Dendritic cell treated with granulocyte-macrophage colony-stimulating factor and Interleukin-4, amounts not matched to agents 40 ng/mL and 50 ng/mL, for 4 days (primary cell): ENCODE measurements around the gene TSNAXIP1.

Experiments
- H3K27ac Mint-ChIP-seq: one replicate; pipeline ENCODE4 v1.8.0; 2022; ENCODE audit warnings: mild to moderate bottlenecking, mixed read lengths
- H3K27me3 Mint-ChIP-seq: one replicate; pipeline ENCODE4 v1.8.0; 2022; ENCODE audit warnings: mild to moderate bottlenecking, mixed read lengths
- H3K36me3 Mint-ChIP-seq: one replicate; pipeline ENCODE4 v1.8.0; 2022; ENCODE audit warnings: low read depth, mixed read lengths
- H3K4me1 Mint-ChIP-seq: one replicate; pipeline ENCODE4 v1.8.0; 2022; ENCODE audit warnings: low read depth, mixed read lengths
- H3K4me3 Mint-ChIP-seq: one replicate; pipeline ENCODE4 v1.8.0; 2022; ENCODE audit warnings: mild to moderate bottlenecking, moderate library complexity, mixed read lengths
- H3K9me3 Mint-ChIP-seq: one replicate; pipeline ENCODE4 v1.8.0; 2022; ENCODE audit warnings: mixed read lengths
- intact Hi-C: fragments of 100-400 bp; cut with micrococcal nuclease; formaldehyde crosslinking; loops from one replicate; pipeline ENCODE4 v1.15.0; 2022

The TSNAXIP1 gene

DNA sequence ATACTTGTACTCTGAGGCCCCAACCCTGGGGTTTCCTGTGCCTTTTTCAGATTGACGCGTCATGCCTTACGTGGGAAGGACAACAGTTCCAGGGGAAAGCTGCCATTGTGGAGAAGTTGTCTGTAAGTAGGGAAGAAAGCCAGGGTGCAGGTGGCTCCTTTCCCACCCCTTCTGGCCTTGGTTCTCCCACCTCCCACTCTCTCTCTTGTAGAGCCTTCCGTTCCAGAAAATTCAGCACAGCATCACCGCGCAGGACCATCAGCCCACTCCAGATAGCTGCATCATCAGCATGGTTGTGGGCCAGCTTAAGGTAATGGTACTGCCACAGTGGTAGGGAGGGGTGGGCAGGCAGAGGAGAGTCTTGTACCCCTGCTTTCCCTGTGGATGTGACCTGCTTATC lies 61.6 kb downstream of the TSNAXIP1 start:
- intact Hi-C loops, result no loop called here

DNA sequence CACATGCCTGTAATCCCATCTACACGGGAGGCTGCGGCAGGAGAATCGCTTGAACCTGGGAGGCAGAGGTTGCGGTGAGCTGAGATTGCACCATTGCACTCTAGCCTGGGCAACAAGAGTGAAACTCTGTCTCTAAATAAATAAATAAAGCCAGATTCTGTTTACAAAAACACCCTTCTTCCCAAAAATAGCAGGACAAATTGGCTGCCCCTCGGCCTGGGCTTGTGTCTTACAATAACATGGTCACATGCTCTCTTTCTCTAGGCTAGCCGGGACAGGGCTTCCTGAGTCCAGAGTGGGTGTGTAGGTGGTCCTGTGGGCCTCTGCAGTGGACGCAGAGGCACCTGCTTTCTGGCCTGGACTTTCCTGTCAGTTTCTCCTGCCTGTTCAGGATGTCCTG lies 63.0 kb downstream of the TSNAXIP1 start:
- H3K9me3 Mint-ChIP-seq, result no peaks in the 10 kb centered on the region
- H3K36me3 Mint-ChIP-seq, result peaks cover 82% of the 10 kb centered on the region
- H3K27me3 Mint-ChIP-seq, result no peaks in the 10 kb centered on the region
- no peak overlapping the region for H3K27ac Mint-ChIP-seq
- intact Hi-C loops, result loop anchor here (10.0 kb wide), 1 partner anchor 65 kb away; the partner anchor contains the start of genes CTRL and PSMB10
- peaks cover 41% of the 10 kb centered on the region for H3K4me1 Mint-ChIP-seq
- no peak overlapping the region for H3K4me3 Mint-ChIP-seq

More for the DNA sequence above, 61.6 kb downstream of the TSNAXIP1 start:
- Mint-ChIP-seq H3K36me3 (peaks cover 80% of the 10 kb centered on the region), H3K4me3 (no peak overlapping the region), H3K27ac (no peak overlapping the region), H3K4me1 (peaks cover 30% of the 10 kb centered on the region), H3K9me3 (no peaks in the 10 kb centered on the region), H3K27me3 (no peaks in the 10 kb centered on the region)

DNA sequence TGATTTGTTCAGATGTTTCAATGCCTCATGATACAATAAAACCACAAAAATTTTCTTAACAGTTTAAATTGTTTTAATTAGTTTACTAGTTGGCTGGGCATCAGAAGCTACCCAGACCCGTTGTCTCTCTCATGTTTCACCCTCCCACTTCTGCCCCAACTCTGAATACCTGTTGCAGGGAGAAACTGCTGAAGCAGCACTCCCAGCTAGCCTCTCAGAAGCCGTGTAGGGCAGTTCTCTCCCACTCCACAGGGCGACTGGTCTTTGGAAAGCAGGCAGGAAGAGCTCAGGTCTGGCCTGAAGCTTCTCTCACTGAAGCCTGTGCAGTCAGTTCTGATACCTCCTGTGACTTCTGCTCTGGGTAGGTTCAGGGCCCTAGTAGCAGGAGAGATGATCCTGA lies 64.6 kb downstream of the TSNAXIP1 start:
- H3K36me3 Mint-ChIP-seq, result peaks cover 79% of the 10 kb centered on the region
- H3K9me3 Mint-ChIP-seq, result no peaks in the 10 kb centered on the region
- peaks cover 52% of the 10 kb centered on the region for H3K4me1 Mint-ChIP-seq
- no peak overlapping the region for H3K4me3 Mint-ChIP-seq
- peak overlapping the region; percentile 86 for H3K27ac Mint-ChIP-seq
- H3K27me3 Mint-ChIP-seq, result no peaks in the 10 kb centered on the region
- intact Hi-C loops, result loop anchor here (10.0 kb wide), 1 partner anchor 64 kb away; the partner anchor contains the start of genes CTRL and PSMB10

DNA sequence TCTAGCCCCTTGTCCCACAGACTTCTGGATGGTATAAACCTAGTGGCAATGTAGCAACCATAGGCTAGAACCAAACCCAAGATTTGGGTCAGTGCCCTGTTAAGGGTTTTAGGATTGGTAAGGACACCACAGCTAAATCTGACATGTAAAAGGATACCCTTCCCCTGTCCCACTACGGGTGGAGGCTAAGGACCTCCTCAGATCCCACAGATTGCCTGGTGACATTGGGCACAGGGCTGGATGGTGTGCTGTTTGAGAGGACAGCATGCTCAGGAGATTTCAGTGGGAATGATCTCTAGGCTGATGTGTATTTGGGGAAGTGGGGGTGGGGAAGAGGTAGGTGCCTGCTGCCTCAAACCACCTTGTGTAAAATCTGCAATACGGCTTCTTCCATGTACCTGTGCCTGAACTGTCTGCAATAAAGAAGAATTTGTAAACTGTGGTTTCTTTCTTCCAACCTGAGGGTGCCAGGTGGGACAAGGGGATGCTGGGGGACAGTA lies 65.5 kb downstream of the TSNAXIP1 start:
- intact Hi-C loops, result loop anchor here (2.0 to 10.0 kb wide), 2 partner anchors 25 to 63 kb away; partner anchors contain the start of genes CENPT, CTRL, NUTF2 and PSMB10
- Mint-ChIP-seq H3K9me3 (no peaks in the 10 kb centered on the region), H3K4me1 (peaks cover 57% of the 10 kb centered on the region), H3K27ac (peak overlapping the region; percentile 86), H3K27me3 (no peaks in the 10 kb centered on the region), H3K4me3 (peak overlapping the region; percentile 90), H3K36me3 (peaks cover 79% of the 10 kb centered on the region)

DNA sequence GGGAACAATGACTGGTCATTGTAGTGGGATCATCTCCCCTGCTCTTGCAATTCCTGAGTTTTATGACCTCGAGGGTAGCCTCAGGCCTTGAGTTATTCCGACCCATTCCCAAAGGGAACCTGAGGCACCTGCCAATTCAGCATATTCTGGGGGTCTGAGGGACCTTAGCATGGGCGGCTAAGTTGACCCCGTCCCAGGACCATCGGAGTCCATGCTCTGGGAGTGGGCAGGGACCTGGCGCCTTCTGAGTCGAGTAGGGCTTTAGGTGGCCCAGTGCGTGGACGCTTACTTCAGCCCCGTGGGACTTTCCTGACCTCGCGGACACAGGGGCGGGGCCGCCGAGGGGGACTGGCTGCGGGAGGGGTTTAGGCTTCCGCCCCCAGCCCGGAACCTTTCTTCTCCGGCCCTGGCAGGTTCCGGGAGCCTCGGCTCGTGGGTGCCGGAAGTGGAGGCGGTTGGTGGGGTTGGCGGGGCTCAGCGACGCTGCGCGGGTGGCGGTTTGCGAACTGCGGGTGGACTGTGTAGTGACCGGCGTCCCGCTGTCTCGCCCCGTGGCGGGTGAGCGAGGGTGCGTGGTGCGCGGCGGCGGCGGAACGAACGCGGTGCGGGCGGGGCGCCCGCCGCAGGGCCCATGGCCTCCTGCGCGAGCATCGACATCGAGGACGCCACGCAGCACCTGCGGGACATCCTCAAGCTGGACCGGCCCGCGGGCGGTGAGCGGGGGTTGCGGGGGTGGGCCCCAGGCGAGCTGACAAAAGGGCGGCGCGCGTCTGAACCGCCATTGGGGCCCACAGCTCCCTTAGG lies 66.1 kb downstream of the TSNAXIP1 start, which contains the start of gene EDC4:
Gene EDC4 (plus strand): TSS at position 422 of the 804 bp plus-strand sequence. CDS start 210 bp downstream, at position 632.
- Mint-ChIP-seq H3K27me3 (no peaks in the 10 kb centered on the region), H3K4me3 (peak within 1 kb of the TSS; percentile 90), H3K27ac (peak within 1 kb of the TSS; percentile 86), H3K4me1 (peaks cover 64% of the 10 kb centered on the region), H3K9me3 (no peaks in the 10 kb centered on the region), H3K36me3 (peaks cover 79% of the 10 kb centered on the region)
- intact Hi-C loops, result loop anchor here (2.0 to 10.0 kb wide), 2 partner anchors 26 to 62 kb away; partner anchors contain the start of genes CENPT, CTRL, NUTF2 and PSMB10

DNA sequence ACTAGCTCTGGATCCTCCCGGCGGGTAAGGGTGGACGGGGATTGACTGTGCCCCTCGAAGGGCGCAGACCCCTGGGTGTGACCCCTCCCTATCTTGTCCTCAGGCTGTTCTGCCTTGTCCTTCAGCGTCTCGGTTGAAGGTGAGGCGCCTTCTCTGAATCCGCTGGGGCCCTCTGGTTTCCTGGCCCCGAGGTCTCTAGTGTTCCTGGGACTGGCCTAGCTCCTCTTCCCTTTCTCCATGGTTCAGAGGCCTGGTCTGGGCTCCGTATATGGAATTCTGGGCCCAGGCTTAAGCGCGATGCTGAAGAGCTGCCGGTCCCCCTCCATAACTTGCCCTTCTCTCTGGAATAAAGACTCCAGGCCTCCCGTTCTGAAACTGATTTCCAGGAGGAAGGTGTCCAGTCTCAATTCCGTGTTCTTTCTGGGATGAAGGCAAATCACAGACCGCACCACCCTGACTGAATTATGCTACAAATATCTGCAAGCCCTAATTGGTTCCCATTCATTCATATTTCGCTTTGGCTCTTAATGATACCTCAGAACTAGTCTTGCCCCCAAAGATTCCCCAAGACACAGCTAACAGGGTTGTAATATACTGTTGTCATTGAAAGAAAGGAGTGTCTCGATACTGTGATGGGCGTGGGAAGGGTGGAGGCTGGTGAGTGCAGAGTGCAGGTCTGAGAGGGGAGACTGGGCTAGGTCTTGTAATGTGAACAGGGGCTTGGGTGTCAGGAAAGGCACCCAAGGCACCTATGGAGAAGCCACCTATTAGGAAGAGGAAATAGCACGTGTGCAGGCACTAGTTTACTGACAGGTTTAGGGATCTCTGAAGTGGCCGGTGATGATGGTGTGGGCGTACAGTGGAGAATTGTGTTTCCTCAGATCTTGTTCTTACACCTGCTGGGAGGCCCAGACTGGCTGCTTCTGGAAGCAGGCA lies 67.0 kb downstream of the TSNAXIP1 start:
- H3K4me3 Mint-ChIP-seq, result peak overlapping the region; percentile 90
- peak overlapping the region; percentile 86 for H3K27ac Mint-ChIP-seq
- H3K27me3 Mint-ChIP-seq, result no peaks in the 10 kb centered on the region
- peaks cover 66% of the 10 kb centered on the region for H3K4me1 Mint-ChIP-seq
- intact Hi-C loops, result loop anchor here (2.0 to 10.0 kb wide), 2 partner anchors 27 to 61 kb away; partner anchors contain the start of genes CENPT, CTRL, NUTF2 and PSMB10
- no peaks in the 10 kb centered on the region for H3K9me3 Mint-ChIP-seq
- peaks cover 79% of the 10 kb centered on the region for H3K36me3 Mint-ChIP-seq

DNA sequence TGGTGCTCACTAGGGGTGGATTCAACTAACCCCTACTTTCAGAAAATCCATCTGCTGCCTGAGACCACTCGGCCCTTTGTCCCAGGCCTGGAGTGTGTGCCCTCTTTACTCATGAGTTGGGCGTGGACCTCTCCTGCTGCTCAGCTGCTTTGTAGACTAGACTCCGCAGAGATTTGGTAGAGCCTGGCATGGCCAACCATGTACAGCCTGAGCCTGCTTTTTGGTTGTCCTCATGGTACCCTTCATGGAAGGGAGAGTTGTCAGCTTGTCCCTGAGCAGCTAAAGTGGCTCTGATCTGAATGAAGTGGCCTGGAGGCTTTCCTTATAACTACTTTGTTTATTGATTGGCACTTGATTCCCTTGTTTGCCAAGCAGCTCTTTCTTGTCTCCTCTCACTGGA lies 67.7 kb downstream of the TSNAXIP1 start:
- intact Hi-C loops, result loop anchor here (10.0 kb wide), 1 partner anchor 60 kb away; the partner anchor contains the start of genes CTRL and PSMB10
- Mint-ChIP-seq H3K4me3 (peak overlapping the region; percentile 90), H3K36me3 (peaks cover 79% of the 10 kb centered on the region), H3K9me3 (no peaks in the 10 kb centered on the region), H3K27me3 (no peaks in the 10 kb centered on the region), H3K4me1 (peaks cover 66% of the 10 kb centered on the region), H3K27ac (peak overlapping the region; percentile 86)

DNA sequence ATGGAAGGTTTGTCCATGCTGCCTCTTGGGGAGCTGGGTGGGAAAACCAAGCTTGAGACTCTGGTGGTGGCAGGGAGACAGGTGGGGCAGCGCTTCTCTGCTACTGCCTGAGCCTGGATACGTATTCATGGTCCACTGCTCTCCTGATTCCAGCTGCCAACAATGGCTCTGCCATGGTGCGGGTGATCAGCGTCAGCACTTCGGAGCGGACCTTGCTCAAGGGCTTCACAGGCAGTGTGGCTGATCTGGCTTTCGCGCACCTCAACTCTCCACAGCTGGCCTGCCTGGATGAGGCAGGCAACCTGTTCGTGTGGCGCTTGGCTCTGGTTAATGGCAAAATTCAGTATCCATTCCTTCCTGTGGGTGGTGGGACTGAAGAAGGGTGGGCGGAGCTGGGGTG lies 70.4 kb downstream of the TSNAXIP1 start:
- peaks cover 82% of the 10 kb centered on the region for H3K36me3 Mint-ChIP-seq
- H3K27me3 Mint-ChIP-seq, result no peaks in the 10 kb centered on the region
- peaks cover 49% of the 10 kb centered on the region for H3K4me1 Mint-ChIP-seq
- H3K27ac Mint-ChIP-seq, result no peak overlapping the region
- intact Hi-C loops, result loop anchor here (10.0 kb wide), 1 partner anchor 58 kb away; the partner anchor contains the start of genes CTRL and PSMB10
- H3K4me3 Mint-ChIP-seq, result no peak overlapping the region
- no peaks in the 10 kb centered on the region for H3K9me3 Mint-ChIP-seq
